Stimulated activated naive CD8-positive, alpha-beta T cell treated with anti-CD3 and anti-CD28 coated beads, Interleukin-15, Interleukin-2, amounts not matched to agents 100 ng/mL and 50 ng/mL, for 24 hours (primary cell): ENCODE data around the gene HOXB8.

Experiments
- H3K27ac Mint-ChIP-seq: one replicate; pipeline ENCODE4 v1.8.0; 2021; ENCODE audit warnings: mild to moderate bottlenecking, mixed read lengths
- H3K27me3 Mint-ChIP-seq: one replicate; pipeline ENCODE4 v1.8.0; 2021; ENCODE audit warnings: mixed read lengths
- H3K36me3 Mint-ChIP-seq: one replicate; pipeline ENCODE4 v1.8.0; 2021; ENCODE audit warnings: low read depth, mixed read lengths
- H3K4me1 Mint-ChIP-seq: one replicate; pipeline ENCODE4 v1.8.0; 2021; ENCODE audit warnings: low read depth, mixed read lengths
- H3K4me3 Mint-ChIP-seq: one replicate; pipeline ENCODE4 v1.8.0; 2021; ENCODE audit warnings: mild to moderate bottlenecking, mixed read lengths
- H3K9me3 Mint-ChIP-seq: one replicate; pipeline ENCODE4 v1.8.0; 2021; ENCODE audit warnings: mixed read lengths

Gene HOXB8

GRCh38 chr17:48600244-48601098 lies 14.6 kb downstream of the HOXB8 start:
- H3K27me3 Mint-ChIP-seq: peaks cover 93% of the 10 kb centered on the region
- no peak overlapping the region for H3K4me3 Mint-ChIP-seq
- H3K9me3 Mint-ChIP-seq: no peaks in the 10 kb centered on the region
- no peak overlapping the region for H3K27ac Mint-ChIP-seq
- peaks cover 31% of the 10 kb centered on the region for H3K4me1 Mint-ChIP-seq
- no peaks in the 10 kb centered on the region for H3K36me3 Mint-ChIP-seq

- Mint-ChIP-seq H3K27ac (no peak overlapping the region), H3K4me3 (no peak overlapping the region), H3K4me1 (peaks cover 31% of the 10 kb centered on the region), H3K9me3 (no peaks in the 10 kb centered on the region), H3K27me3 (peaks cover 93% of the 10 kb centered on the region), H3K36me3 (no peaks in the 10 kb centered on the region)
Measured at GRCh38 chr17:48599354-48599753, 15.7 kb downstream of the HOXB8 start.

- Mint-ChIP-seq H3K36me3 (no peaks in the 10 kb centered on the region), H3K4me1 (peaks cover 37% of the 10 kb centered on the region), H3K9me3 (no peaks in the 10 kb centered on the region), H3K4me3 (no peak overlapping the region), H3K27me3 (peaks cover 93% of the 10 kb centered on the region), H3K27ac (no peak overlapping the region)
Measured at GRCh38 chr17:48598736-48599135, 16.4 kb downstream of the HOXB8 start.

GRCh38 chr17:48597778-48598631 lies 17.1 kb downstream of the HOXB8 start:
- Mint-ChIP-seq H3K4me3 (peak overlapping the region; percentile 80), H3K4me1 (peaks cover 41% of the 10 kb centered on the region), H3K9me3 (no peaks in the 10 kb centered on the region), H3K36me3 (no peaks in the 10 kb centered on the region), H3K27me3 (peaks cover 90% of the 10 kb centered on the region), H3K27ac (no peak overlapping the region)

GRCh38 chr17:48597528-48597777 lies 17.6 kb downstream of the HOXB8 start:
- Mint-ChIP-seq H3K4me3 (peak overlapping the region; percentile 80), H3K9me3 (no peaks in the 10 kb centered on the region), H3K27me3 (peaks cover 87% of the 10 kb centered on the region), H3K27ac (no peak overlapping the region), H3K36me3 (no peaks in the 10 kb centered on the region), H3K4me1 (peaks cover 45% of the 10 kb centered on the region)

GRCh38 chr17:48596735-48597527 lies 18.2 kb downstream of the HOXB8 start:
- peak overlapping the region; percentile 80 for H3K4me3 Mint-ChIP-seq
- peaks cover 48% of the 10 kb centered on the region for H3K4me1 Mint-ChIP-seq
- no peak overlapping the region for H3K27ac Mint-ChIP-seq
- peaks cover 89% of the 10 kb centered on the region for H3K27me3 Mint-ChIP-seq
- no peaks in the 10 kb centered on the region for H3K9me3 Mint-ChIP-seq
- H3K36me3 Mint-ChIP-seq: no peaks in the 10 kb centered on the region

GRCh38 chr17:48596000-48596734 lies 18.9 kb downstream of the HOXB8 start:
- Mint-ChIP-seq H3K4me3 (peak overlapping the region; percentile 80), H3K27me3 (peaks cover 89% of the 10 kb centered on the region), H3K9me3 (no peaks in the 10 kb centered on the region), H3K4me1 (peaks cover 46% of the 10 kb centered on the region), H3K36me3 (no peaks in the 10 kb centered on the region), H3K27ac (no peak overlapping the region)

- Mint-ChIP-seq H3K4me3 (no peak overlapping the region), H3K27me3 (peaks cover 88% of the 10 kb centered on the region), H3K36me3 (no peaks in the 10 kb centered on the region), H3K9me3 (no peaks in the 10 kb centered on the region), H3K4me1 (peaks cover 46% of the 10 kb centered on the region), H3K27ac (no peak overlapping the region)
Measured at GRCh38 chr17:48595278-48595999, 19.7 kb downstream of the HOXB8 start.

- Mint-ChIP-seq H3K4me3 (no peak overlapping the region), H3K36me3 (no peaks in the 10 kb centered on the region), H3K27ac (no peak overlapping the region), H3K4me1 (peaks cover 53% of the 10 kb centered on the region), H3K27me3 (peaks cover 88% of the 10 kb centered on the region), H3K9me3 (no peaks in the 10 kb centered on the region)
Measured at GRCh38 chr17:48594538-48595277, 20.4 kb downstream of the HOXB8 start.

- H3K36me3 Mint-ChIP-seq: no peaks in the 10 kb centered on the region
- H3K9me3 Mint-ChIP-seq: no peaks in the 10 kb centered on the region
- H3K4me3 Mint-ChIP-seq: peak overlapping the region; percentile 78
- H3K27ac Mint-ChIP-seq: no peak overlapping the region
- H3K4me1 Mint-ChIP-seq: peaks cover 55% of the 10 kb centered on the region
- peaks cover 88% of the 10 kb centered on the region for H3K27me3 Mint-ChIP-seq
Measured at GRCh38 chr17:48593840-48594537, 21.1 kb downstream of the HOXB8 start.

- H3K27ac Mint-ChIP-seq: no peak within 1 kb of the TSS
- no peaks in the 10 kb centered on the region for H3K36me3 Mint-ChIP-seq
- H3K27me3 Mint-ChIP-seq: peaks cover 88% of the 10 kb centered on the region
- peaks cover 49% of the 10 kb centered on the region for H3K4me1 Mint-ChIP-seq
- H3K9me3 Mint-ChIP-seq: no peaks in the 10 kb centered on the region
- H3K4me3 Mint-ChIP-seq: peak within 1 kb of the TSS; percentile 78
Measured at GRCh38 chr17:48593126-48593829, 21.8 kb downstream of the HOXB8 start, which contains the start of gene HOXB5. Gene HOXB5, minus strand, starts transcription at chr17:48593779. Its CDS starts 97 bp downstream, at chr17:48593682.

- Mint-ChIP-seq H3K4me3 (peak overlapping the region; percentile 78), H3K27ac (no peak overlapping the region), H3K4me1 (peaks cover 42% of the 10 kb centered on the region), H3K27me3 (peaks cover 88% of the 10 kb centered on the region), H3K36me3 (no peaks in the 10 kb centered on the region), H3K9me3 (no peaks in the 10 kb centered on the region)
Measured at GRCh38 chr17:48592577-48592976, 22.5 kb downstream of the HOXB8 start.
